IMR-90 (cell line): Measurements from ENCODE around the gene LRFN2.

Source experiments
- BHLHE40 ChIP-seq: fragments of 150-350 bp; IDR thresholded peaks from 2 replicates; pipeline ENCODE4 v1.6.1; 2016; ENCODE audit warnings: mild to moderate bottlenecking, low read depth, low read length
- CEBPB ChIP-seq: IDR thresholded peaks from 2 replicates; pipeline ENCODE4 v1.6.1; 2012; ENCODE audit warnings: low read depth, low read length, improper control_type of control experiment
- FOS ChIP-seq: fragments of 150-350 bp; IDR thresholded peaks from 2 replicates; pipeline ENCODE4 v1.6.1; 2016; ENCODE audit warnings: low read depth, low read length
- MXI1 ChIP-seq: IDR thresholded peaks from 2 replicates; pipeline ENCODE4 v1.6.1; 2012; ENCODE audit warnings: low read depth, mild to moderate bottlenecking, low read length, moderate library complexity, borderline replicate concordance
- POLR2A ChIP-seq: IDR thresholded peaks from 2 replicates; pipeline ENCODE4 v1.6.1; 2012; ENCODE audit warnings: mild to moderate bottlenecking, low read depth, low read length
- TF ChIP-seq, protein P1 (sequence below): conservative IDR thresholded peaks from 2 replicates; pipeline ENCODE4 v1.5.1; 2012; ENCODE audit warnings: mild to moderate bottlenecking, low read depth, low read length, improper control_type of control experiment

DNA sequence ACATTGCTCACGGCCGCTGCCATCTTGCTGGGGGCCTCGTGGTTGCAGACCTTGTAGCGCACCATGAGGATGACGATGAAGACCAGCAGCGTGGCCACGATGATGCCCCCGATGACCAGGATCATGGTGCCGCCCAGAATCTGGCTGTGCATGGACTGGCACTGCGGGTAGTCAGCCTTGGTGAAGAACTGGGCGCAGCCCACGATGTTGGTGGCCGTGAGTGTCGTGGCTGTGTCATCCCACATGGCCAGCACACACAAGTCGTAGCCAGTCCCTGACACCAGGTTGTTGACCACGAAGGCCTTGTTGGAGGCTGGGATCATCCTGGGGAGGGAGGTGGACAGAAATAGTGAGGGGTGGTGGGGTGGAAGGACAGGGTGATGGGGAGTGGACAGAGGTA lies 194.6 kb downstream of the LRFN2 start:
- TF ChIP-seq, protein P1, sequence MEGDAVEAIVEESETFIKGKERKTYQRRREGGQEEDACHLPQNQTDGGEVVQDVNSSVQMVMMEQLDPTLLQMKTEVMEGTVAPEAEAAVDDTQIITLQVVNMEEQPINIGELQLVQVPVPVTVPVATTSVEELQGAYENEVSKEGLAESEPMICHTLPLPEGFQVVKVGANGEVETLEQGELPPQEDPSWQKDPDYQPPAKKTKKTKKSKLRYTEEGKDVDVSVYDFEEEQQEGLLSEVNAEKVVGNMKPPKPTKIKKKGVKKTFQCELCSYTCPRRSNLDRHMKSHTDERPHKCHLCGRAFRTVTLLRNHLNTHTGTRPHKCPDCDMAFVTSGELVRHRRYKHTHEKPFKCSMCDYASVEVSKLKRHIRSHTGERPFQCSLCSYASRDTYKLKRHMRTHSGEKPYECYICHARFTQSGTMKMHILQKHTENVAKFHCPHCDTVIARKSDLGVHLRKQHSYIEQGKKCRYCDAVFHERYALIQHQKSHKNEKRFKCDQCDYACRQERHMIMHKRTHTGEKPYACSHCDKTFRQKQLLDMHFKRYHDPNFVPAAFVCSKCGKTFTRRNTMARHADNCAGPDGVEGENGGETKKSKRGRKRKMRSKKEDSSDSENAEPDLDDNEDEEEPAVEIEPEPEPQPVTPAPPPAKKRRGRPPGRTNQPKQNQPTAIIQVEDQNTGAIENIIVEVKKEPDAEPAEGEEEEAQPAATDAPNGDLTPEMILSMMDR, result no peak
- TF ChIP-seq POLR2A (no peak), MXI1 (no peak), FOS (no peak), BHLHE40 (no peak), CEBPB (no peak)
